HG03060 (cell line): ENCODE data around the gene CDK5RAP2.

ENCODE experiments used
- ATAC-seq: cut with Tn5 transposase; IDR thresholded peaks from one replicate; pipeline ENCODE4 v1.9.1; 2021; ENCODE audit warnings: low read depth, moderate number of reproducible peaks; ENCODE audit not compliant: unreplicated experiment

The CDK5RAP2 gene

DNA sequence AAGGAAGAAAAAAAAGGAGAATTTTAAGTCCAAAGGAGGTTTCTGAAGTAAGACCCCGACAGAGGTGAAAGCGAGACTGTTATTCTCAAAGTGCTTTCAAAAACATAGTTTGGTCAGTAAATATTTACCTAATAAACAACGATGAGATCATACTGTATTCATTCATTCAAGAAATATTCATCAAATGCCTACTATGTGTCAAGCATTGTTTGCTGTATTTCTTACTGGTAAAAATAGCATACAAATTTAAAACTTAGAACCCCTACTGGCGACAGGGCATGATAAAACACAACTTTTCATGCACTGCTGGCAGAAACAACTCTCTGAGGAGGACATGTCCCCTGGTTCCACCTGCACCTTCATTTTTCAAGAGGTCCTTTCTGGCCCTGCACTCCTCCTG, 190.7 kb downstream of the CDK5RAP2 start:
- ATAC-seq = no peak

DNA sequence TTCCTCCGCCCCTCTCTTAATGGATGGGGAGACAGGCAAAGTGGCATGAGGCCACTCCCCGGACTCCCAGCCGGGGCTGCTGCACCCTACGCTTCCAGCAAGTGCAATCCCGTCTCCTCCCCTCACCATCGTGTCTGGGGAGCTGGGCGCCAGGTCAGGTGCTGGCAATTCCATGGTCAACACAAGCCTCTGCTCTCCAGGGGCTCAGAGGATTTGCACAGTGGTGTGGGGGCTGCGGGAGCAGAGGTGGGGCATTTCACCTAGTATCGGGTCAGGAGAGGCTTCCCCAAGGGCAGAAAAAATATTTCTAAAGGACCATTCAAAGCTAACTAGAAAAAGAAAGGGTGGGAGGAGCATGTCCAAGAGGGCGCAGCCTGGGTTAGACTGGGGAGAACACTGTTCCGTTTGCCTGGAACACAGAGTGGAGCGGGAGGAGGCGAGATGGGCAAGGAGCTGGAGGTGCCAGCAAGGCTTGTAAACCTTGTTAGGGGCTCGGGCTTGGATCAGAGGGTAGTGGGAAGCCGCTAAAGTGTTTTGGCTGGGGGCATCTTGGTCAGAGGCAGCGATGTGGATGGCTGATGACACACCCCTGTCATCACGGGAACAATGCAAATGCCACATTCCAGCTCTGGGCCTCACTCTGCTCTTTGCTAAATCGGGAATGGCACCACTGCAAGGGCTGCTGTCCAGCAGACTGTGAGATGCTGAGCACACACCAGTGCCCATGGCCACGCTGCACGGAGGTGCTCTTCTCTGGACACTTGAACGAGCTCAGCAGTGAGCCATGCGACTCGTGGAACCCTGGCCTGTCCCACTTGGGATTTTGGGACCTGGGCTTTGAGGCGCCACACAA, 191.7 kb downstream of the CDK5RAP2 start:
- ATAC-seq = no peak

DNA sequence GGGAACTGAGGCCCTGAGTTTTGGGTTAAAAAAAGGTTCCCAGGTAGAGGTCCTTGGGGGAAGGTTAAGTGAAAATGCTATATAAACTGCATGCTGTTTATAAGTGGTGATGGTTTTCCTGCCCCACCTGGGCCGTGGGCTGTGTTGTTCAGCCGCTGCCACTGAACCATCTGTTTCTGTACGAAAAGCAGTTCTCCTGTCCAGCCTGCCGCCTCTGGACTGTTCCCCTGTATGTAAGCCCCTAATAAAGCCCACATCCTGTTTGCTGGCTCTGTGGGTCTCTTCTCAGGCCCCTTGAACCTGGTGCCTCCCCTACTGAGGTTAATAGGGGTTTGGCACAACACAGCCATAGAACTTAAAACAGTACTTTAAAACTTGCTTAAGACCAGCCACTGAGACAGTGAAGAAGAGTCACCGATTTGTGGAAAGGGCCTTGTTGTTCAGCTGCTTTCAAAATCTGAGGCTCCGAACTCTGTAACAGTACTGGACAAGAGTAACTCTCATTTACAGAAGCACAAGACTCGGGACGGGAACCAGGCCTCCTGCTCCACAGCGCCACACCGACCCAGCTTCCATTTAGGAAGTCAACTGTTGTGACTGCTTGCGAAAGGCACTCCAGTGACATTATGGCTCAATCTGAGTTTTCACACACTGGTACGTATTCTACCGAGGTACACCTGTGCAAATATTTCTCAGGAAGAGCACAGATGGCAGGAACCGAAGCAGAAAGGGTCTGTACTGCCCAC, 192.5 kb downstream of the CDK5RAP2 start:
- ATAC-seq = no peak

DNA sequence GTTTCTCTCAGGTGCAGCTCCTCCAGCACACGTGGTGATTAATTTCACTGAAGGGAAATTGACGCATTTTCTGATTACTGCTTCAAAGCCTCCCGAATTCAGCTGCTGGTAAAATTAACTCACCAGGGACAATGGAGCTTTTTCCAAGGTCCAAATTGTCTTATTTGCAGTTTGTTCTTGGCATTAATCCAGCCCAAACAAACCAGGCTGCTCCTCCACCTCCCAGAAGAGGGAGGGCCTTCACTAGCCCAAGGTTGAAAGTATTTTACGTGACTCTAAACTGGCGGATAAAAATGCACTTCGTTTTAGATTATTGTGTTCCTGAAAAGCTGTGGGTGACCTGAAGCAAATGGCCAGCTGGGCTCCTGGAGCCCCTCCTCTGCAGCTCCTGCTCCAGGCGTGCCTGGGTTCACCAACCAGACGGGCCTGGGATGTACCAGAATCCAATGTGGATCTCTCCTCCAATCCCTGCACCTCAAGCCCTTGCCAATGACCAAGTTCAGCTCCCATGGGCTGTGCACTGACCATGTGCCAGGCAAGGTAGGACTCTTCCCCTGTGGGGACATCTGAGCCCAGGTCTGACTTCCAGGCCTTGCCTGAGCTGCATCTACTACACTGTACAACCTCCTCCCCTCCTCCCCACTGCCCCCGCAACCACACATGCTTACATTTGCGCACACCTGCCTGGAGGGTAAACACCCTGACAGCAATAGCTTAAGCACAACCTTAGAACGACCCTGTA, 193.4 kb downstream of the CDK5RAP2 start:
- no peak for ATAC-seq

DNA sequence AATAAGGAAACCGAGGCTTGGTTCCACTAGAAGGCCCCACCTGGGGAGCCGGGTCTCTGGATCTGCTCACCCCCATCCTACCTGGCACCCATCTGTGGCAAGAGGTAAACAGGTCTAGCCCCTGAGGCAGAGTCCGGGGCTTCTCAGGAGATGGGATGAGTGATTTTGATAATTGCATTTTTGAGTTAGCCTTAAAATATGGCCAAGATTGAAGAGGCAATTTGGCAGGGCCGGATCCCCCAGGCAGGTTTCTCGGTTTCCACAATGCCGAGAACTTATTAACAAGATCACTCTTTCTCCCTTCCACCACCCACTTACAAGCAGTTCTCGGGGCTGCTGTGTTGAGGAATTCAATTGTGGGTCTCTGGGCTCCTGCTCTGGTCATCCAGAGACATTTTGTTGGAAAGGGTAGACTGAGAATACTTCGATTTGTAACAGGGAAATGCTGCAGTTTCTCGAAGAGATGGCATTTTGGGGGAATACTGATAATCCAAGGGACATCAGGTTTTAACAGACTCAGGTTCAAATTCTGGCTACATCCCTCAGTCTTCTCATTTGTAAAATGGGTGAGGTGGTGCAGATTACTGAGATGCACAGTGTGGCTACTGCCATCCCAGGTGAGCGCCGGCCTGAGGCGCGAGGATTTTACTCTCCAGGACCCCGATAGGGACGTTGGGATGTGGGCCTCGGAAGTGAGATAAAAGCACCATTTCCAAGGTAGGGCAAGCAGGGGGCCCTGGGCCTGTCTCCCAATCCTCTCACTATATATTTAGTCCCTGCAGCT, 194.2 kb downstream of the CDK5RAP2 start:
- ATAC-seq = no peak

DNA sequence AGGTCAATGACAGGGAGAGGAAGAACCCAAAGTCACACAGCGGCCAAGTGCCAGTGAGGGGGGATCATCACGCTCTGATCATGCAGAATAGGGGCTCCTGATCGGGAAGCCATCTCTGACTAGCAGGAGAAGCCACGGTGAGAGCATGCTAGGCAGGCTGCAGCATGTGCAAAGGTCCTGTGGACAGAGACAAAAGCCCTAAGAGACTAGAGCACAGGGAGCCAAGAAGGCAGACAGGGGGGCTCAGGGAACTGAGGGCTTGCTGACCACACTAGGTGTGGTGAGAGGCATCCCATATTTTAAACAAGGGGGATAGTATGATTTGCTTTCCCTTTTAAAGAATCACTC, 195.1 kb downstream of the CDK5RAP2 start:
- no peak for ATAC-seq

DNA sequence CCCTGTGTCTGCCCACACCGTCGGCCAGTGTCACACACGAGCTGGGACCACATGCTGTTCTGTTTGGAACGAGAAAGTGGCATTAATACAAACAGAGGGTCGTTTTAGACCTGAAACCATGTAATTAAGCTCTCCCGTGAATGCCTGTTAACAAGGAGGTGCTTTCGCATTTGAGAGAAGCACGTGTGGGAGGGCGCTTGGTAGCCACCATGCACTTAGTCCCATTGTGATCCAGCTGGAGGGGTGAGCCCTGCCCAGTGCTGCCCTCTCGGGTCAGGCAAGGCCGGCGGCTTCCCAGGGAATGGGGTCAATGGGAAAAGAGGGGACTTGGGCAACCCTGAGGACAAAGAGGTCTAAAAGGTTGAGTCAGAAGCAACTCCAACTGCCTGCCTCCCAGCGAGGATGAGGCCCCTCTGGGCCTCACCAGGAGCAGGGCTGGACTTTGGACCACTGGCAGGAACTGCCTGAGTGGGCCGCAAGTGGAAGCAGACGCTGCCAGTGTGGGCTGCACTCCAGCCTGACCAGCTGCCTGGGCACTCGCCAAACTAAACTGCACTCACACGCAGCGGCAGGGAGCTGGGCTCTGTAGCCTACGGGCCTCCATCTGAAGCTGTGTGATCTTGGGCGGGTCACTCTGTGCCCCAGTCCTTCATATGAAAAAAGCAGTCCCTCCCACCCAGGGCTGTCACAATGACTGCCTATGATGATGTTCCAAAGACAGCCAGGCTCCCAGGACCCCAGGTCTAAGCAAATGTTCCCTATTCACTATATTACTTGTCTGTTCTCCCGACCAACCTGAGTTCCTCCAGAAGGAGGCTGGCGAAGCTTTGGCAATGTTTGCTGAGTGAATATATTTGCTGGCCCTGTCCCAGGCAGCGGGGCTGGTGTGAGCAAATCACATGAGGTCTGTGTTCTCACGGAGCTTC, 195.7 kb downstream of the CDK5RAP2 start:
- ATAC-seq = no peak

DNA sequence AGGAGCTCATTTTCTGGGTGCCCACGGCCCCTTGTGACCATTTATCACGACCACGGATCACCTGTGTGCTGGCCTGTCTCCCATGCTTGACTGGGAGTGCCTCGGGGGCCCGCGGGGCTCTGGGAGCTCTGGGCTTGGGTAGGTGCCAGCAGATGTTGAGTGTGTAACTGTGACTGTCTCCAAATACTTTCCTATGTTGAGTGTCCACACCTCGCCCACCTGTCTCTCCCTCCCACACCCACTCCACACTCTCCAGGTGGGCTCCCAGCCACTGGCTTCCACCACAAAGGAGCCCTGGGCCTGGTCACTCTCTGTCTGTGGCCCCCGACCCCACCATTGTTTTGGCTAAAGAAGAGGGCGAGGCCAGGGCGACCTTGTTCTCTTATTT, 196.4 kb downstream of the CDK5RAP2 start:
- no peak for ATAC-seq

DNA sequence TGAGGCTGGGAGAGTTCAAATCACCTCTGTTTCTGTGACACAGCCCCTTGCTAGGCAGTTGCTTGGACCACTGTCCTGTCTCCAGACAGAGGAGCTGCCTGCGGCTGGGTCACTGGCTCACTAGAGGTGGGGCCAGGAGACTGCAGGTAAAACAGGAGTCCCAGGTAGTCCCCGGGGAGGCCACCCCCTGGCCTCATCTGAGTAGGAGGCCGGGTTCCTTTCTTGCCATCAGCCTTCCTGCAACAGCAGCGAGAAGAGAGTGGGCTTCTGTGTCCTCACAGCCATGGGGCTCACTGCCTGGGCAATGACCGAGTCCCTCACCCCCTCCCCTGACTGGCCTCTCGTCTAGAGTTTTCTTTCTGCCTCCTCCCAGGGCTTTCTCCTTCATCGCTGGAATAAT, 197.5 kb downstream of the CDK5RAP2 start:
- no peak for ATAC-seq

DNA sequence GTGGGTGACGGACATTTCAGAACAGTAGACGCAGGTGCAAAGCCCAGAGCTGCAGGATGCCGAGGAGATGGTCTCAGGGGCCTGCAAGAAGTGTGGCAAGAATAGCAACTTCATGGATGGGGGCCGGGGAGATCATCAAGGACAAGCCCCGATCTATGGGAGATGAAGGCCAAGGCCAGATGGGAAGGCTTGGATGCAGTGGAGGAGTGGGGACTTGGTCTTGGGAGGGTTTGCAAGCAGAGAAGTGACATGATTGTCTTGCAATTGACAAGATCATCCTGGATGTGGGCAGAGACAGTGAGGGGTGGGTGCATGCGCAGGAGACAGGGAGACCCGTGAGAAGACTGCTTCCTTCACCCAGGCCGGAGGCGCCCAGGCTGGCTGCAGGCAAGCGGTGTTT, 198.1 kb downstream of the CDK5RAP2 start:
- ATAC-seq = no peak

DNA sequence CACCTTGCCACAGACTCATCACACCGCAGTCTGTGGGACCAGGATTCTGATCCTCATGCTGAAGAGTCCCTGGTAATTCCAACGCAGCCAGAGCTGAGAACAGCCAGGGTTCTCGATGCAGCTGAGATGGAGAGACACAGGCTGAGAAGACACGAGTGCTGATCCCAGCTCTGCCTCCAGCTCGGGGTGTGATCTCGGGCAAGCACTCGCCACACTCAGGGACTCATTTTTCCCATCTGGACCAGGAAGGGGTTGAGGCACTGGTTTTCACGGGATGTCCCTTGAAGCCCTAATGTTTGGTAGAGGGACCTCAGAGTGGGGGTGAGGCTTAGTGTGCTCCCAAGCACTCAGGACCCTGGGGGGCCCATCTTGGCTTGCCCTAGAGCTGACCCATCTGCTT, 200.4 kb downstream of the CDK5RAP2 start:
- no peak for ATAC-seq

DNA sequence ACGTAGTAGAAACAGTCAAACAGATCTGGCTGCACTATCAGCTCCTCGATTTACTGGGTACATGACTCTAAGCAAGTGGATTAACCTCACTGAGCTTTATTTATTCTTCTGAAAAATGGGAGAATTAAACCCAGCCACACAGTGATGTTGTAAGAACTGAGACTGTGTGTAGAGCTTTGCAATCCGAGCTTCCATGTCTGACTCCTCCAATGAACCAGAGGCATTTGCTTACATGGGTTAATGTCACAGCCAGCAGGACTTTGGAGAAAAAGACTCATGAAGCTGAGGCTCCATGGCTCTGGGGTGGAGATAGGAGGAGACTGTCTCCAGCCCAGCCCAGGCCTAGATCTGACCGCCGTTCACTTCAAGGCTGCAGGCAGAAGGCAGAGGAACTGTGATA, 201.3 kb downstream of the CDK5RAP2 start:
- no peak for ATAC-seq

DNA sequence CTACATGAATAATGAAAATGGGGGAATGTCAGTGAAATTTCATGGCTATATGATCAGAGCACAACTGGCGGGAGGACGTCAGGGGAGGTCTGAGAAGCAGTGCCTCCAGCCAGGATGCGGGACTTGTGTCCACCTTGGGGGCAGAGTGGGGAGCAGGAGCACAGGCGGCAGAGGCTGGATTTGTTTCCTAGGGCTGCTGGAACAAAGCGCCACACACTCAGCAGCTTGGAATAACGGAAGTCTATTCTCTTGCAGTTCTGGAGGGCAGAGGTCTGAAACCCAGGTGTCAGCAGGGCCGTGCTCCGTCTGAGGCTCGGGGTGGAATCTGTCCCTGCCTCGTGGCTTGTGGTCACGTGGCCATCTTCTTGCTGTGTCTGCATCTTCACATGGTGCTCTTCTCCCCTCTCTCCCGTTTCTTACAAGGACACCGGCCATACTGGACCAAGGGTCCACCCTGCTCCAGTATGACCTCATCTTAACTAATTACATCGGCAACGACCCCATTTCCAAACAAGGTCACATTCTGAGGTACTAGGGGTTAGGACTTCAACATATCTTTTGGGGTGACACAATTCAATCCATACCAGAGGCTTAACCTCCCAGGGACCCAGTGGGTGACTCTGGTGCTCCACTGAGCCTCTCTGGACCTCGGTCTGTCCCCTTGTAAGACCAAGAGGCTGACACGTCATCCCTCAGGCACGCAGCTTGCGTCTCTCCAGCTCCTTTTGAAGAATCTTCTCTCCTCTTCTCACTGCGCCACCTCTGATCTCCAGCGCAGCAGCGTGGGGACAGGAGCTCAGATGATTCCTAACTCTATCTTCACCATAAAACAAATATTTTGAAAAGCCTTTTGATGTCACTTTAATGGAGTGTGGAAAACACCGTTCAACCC, 202.5 kb downstream of the CDK5RAP2 start:
- no peak for ATAC-seq

DNA sequence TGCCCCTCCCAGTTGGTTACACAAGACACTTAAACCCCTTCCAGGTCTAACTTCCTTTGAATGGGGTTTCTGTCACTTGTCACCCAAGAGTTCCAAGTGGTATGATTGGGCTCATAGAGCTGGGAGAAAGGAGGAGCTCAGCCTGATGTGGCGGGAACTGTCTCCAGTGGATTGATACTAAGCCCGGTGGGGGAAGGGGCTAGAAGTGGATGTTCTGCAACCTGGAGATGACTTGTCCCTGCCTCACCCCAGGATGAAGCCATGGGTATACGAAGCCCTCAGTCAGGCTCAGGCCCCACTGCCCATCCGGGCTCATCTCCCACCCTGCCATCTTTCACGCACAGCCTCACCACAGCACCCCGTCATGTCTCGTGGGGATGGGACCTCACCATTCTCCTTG, 203.9 kb downstream of the CDK5RAP2 start:
- ATAC-seq = no peak

DNA sequence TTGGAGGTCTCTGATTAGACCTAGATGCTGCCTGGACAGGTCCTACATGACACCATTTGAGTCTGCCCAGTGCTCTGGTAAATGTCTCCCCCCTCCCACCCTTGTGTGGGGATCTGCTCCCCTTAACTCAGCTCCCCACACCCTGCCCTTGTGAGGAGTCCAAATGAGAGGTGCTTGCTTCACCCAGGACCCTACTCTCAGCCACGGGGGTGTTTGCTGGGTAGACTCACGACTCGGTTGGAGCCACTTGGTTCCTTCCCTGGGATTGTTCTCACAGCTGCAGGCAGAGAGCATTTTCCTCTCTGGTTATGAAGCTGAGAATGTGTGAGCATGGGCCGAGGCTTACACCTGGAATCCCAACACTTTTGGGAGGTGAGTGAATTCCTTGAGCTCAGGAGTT, 204.7 kb downstream of the CDK5RAP2 start:
- ATAC-seq = no peak

DNA sequence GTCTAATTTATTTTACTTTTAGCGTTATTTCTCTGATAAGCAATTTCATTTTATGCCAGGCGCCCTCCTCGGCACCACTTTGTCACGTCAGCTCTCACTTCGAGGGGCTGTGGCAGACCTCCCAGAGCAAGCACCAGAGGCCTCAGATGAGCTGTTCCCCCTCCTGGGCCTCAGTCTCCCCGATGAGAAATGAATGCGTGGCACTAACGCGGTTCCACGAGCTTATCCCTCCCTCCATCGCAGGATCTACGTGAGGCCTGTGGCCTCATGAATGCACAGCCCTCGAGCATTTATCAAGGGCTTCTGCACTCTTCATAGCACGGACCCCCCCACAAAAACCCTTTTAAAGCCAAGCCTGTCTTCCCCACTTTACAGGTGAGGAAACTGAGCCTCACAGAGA, 205.2 kb downstream of the CDK5RAP2 start:
- ATAC-seq = no peak

DNA sequence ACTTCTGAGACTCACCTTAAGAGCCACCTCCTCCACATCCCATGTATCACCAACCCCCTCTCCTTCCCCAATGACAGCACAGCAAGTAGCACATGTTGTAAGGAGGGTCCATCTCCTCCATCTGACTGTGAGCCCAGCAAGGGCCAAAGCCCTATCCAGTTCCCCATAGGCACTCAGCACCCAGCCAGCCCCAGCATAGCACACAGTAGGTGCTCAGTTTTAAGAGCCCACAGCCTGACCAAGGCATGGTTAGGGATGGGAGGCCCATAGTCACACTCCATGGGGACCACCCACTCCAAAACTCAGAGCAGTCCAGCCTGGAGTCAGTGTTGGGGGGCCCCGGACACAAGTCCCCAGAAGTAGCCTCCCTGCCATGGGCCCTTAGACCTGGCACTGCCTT, 205.7 kb downstream of the CDK5RAP2 start:
- no peak for ATAC-seq

DNA sequence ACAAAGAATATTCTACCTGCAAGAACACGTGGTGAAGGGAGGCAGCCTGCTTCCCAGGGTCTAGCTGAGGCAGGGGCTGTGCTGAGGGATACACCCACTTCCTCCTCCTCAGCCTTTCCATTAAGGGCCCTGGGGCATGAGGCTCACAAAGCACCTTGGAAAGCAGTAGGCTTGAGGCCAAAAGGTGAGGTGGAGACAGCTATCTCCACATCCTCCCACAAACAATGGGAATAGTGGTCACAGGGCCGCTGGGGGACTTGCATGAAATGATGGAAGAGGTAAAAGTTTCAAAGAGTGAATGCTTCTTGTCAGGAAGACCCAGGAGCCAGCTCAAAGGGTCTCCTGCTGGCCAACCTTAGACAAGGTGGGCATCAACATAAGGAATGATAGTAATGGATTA, 207.9 kb downstream of the CDK5RAP2 start:
- ATAC-seq = no peak
